Ecto neural progenitor cell (in vitro differentiated cells): ENCODE results near the gene SAXO1.

ENCODE experiments used
- DNase-seq: peaks from one replicate; pipeline ENCODE4 v3.0.0-alpha.2; 2018; ENCODE audit warnings: low spot score

SAXO1 gene

GRCh38 chr9:18910916-18911315, 122.1 kb downstream of the SAXO1 start:
- no peak for DNase-seq

GRCh38 chr9:18910435-18910834, 122.6 kb downstream of the SAXO1 start:
- no peak for DNase-seq

GRCh38 chr9:18909140-18910018, 123.6 kb downstream of the SAXO1 start:
- DNase-seq: no peak

GRCh38 chr9:18907927-18908625, 124.9 kb downstream of the SAXO1 start:
- DNase-seq: no peak

- DNase-seq: no peak
Observed at GRCh38 chr9:18906656-18907395, 126.2 kb downstream of the SAXO1 start.

- DNase-seq: no peak
Observed at GRCh38 chr9:18905883-18906629, 127.0 kb downstream of the SAXO1 start.

GRCh38 chr9:18905028-18905882, 127.8 kb downstream of the SAXO1 start:
- no peak for DNase-seq

- no peak for DNase-seq
Observed at GRCh38 chr9:18903450-18903849, 129.6 kb downstream of the SAXO1 start.

- DNase-seq: no peak
Observed at GRCh38 chr9:18896531-18897179, 136.4 kb downstream of the SAXO1 start.

GRCh38 chr9:18896004-18896403, 137.0 kb downstream of the SAXO1 start:
- DNase-seq: no peak

GRCh38 chr9:18893491-18893890, 139.5 kb downstream of the SAXO1 start:
- DNase-seq: no peak

- no peak for DNase-seq
Observed at GRCh38 chr9:18893046-18893445, 140.0 kb downstream of the SAXO1 start.

GRCh38 chr9:18891946-18892670, 140.9 kb downstream of the SAXO1 start:
- DNase-seq: no peak

- no peak for DNase-seq
Observed at GRCh38 chr9:18890372-18890771, 142.6 kb downstream of the SAXO1 start.

GRCh38 chr9:18889550-18889949, 143.5 kb downstream of the SAXO1 start:
- no peak for DNase-seq

GRCh38 chr9:18888290-18888689, 144.7 kb downstream of the SAXO1 start:
- DNase-seq: no peak

GRCh38 chr9:18887546-18887945, 145.5 kb downstream of the SAXO1 start:
- DNase-seq: no peak

- DNase-seq: no peak
Observed at GRCh38 chr9:18881758-18882157, 151.3 kb downstream of the SAXO1 start.

- DNase-seq: no peak
Observed at GRCh38 chr9:18877984-18878383, 155.0 kb downstream of the SAXO1 start.
